ENCODE measurements around the gene CEP43.

Gene CEP43

DNA sequence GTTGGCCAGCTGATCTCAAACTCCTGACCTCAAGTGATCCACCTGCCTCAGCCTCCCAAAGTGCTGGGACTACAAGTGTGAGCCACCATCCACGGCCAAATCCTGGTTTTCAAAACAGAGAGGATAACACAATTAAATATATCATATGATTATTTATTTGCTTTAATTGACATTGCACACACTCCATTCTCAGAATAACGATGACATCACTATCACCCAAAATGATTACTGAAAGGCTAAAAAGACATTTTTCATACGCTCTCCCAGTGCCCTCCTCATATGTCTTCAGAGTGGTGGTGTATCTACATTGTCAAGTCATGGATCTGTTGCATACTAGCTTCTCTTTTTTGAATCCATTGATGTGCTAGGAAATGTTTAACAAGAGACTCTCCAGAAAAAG, 18.5 kb upstream of the CEP43 start:
- Mint-ChIP-seq H3K27me3 (ENCODE audit: low read depth) (no peaks in the 10 kb centered on the region), H3K4me1 (ENCODE audit: low read depth) (no peaks in the 10 kb centered on the region), H3K27ac (no peak overlapping the region), H3K36me3 (ENCODE audit: low read depth) (peaks cover 24% of the 10 kb centered on the region), H3K4me3 (no peak overlapping the region), H3K9me3 (no peaks in the 10 kb centered on the region)

DNA sequence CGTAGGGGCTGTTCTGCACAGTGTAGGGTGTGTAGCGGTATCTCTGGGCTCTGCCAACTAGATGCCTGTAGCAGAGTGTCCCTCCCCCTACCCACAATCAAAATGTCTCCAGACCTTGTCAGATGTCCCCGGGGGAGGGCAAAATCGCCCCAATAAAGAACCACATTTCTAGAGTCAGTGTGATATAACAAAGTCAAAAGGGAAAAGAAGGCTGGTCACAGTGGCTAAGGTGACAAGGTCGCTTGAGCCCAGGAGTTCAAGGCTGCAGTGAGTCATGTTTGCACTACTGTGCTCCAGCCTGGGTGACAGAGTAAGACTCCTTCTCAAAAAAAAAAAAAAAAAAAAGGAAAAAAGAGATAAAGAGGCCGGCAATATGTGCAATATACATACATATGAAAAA, 11.7 kb upstream of the CEP43 start:
- no peak overlapping the region for H3K4me3 Mint-ChIP-seq
- H3K27me3 Mint-ChIP-seq (ENCODE audit: low read depth), result no peaks in the 10 kb centered on the region
- peaks cover 24% of the 10 kb centered on the region for H3K4me1 Mint-ChIP-seq (ENCODE audit: low read depth)
- H3K27ac Mint-ChIP-seq, result no peak overlapping the region
- H3K36me3 Mint-ChIP-seq (ENCODE audit: low read depth), result peaks cover 19% of the 10 kb centered on the region
- no peaks in the 10 kb centered on the region for H3K9me3 Mint-ChIP-seq

DNA sequence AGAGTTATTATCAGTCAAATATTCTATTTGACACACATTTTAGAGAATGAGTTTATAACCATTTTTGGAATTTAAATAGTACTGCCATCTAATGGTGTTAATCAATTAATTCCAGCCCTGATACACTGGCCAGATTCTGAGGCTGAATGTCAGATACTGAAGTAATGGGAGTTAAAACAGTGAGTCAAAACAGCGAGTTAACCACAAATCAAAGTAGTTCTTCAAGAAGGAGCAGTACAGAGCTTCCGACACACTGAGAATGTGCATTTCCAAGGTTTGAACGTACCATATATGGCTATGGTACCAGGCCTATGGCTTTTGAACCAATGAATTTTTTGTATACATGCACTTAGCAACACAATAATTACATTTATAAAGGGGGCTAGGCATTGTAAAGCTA, 11.3 kb upstream of the CEP43 start:
- peaks cover 15% of the 10 kb centered on the region for H3K36me3 Mint-ChIP-seq (ENCODE audit: low read depth)
- no peak overlapping the region for H3K27ac Mint-ChIP-seq
- H3K27me3 Mint-ChIP-seq (ENCODE audit: low read depth), result no peaks in the 10 kb centered on the region
- H3K4me3 Mint-ChIP-seq, result no peak overlapping the region
- H3K4me1 Mint-ChIP-seq (ENCODE audit: low read depth), result peaks cover 24% of the 10 kb centered on the region
- H3K9me3 Mint-ChIP-seq, result no peaks in the 10 kb centered on the region

DNA sequence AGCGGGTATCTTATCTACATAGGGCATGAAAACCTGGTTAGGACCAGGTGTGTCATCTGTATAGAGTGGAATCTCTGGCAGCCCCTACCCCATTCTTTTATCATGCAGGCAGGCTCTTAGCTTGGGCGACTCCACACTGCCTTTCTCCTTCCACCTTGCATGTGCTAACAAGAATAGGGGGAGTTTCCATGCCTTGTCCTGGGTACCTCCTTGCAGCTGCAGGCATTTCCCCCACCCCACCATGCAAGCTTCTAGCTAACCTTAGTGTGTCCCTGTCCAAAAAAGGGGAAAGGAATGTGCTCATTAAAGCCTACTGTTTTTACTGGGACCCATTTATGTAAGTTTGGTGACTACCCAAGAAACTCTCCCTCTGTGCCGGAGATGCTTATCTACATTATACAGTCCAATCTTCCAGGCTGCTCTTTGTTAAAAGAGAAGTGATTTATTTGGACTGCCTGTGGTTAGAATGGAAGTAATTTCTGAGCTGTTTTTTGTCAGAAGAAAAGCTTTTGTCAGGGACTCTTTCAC, 10.5 kb upstream of the CEP43 start:
- H3K4me3 Mint-ChIP-seq, result no peak overlapping the region
- H3K9me3 Mint-ChIP-seq, result no peaks in the 10 kb centered on the region
- H3K4me1 Mint-ChIP-seq (ENCODE audit: low read depth), result peaks cover 28% of the 10 kb centered on the region
- H3K36me3 Mint-ChIP-seq (ENCODE audit: low read depth), result peaks cover 15% of the 10 kb centered on the region
- H3K27me3 Mint-ChIP-seq (ENCODE audit: low read depth), result no peaks in the 10 kb centered on the region
- no peak overlapping the region for H3K27ac Mint-ChIP-seq

GRCh38 chr6:166989427-166990032, 9.7 kb upstream of the CEP43 start:
- no peaks in the 10 kb centered on the region for H3K27me3 Mint-ChIP-seq (ENCODE audit: low read depth)
- H3K4me1 Mint-ChIP-seq (ENCODE audit: low read depth), result peaks cover 29% of the 10 kb centered on the region
- H3K27ac Mint-ChIP-seq, result no peak overlapping the region
- H3K4me3 Mint-ChIP-seq, result no peak overlapping the region
- H3K36me3 Mint-ChIP-seq (ENCODE audit: low read depth), result peaks cover 20% of the 10 kb centered on the region
- no peaks in the 10 kb centered on the region for H3K9me3 Mint-ChIP-seq

DNA sequence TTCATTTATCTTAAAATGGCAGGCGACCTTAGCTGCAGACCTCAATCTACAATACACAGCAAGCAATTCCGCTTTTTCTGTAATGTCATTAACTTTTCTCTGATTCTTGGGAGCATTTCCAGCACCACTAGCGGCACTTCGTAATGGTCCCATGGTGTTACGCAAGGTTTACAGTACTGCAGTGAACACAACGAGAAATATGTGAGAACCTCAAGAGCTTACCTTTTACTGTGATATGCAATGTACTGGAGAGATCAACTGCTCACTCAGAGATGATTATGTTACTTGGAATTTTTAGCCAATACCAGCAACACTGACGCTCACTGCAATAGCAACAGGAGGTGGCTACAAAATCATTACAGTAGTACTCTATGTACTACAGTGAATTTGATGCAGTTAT, 2.8 kb upstream of the CEP43 start:
- H3K27ac Mint-ChIP-seq, result no peak overlapping the region
- peaks cover 25% of the 10 kb centered on the region for H3K36me3 Mint-ChIP-seq (ENCODE audit: low read depth)
- no peaks in the 10 kb centered on the region for H3K27me3 Mint-ChIP-seq (ENCODE audit: low read depth)
- no peaks in the 10 kb centered on the region for H3K9me3 Mint-ChIP-seq
- peak overlapping the region; percentile 32 for H3K4me3 Mint-ChIP-seq
- H3K4me1 Mint-ChIP-seq (ENCODE audit: low read depth), result peaks cover 34% of the 10 kb centered on the region

DNA sequence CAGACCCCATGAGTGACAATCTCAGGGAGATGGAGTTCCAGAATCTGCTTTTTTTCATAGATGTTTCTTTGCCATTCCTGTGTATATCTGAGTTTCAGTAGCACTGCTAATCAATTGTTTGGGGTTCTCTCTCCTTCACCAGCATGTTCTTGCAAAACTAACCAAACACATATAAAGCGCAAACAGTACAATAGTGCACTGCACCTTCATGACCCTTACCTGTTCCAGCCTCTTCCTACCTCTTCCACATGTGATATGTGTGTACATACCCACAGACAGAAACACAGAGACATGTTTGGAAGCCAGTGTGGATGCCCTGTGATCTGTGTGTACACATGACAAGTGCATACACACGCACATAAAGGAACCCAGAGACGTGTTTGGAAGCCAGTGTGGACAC, 1.8 kb upstream of the CEP43 start:
- Mint-ChIP-seq H3K4me1 (ENCODE audit: low read depth) (peaks cover 36% of the 10 kb centered on the region), H3K36me3 (ENCODE audit: low read depth) (peaks cover 25% of the 10 kb centered on the region), H3K27ac (peak overlapping the region; percentile 24), H3K27me3 (ENCODE audit: low read depth) (no peaks in the 10 kb centered on the region), H3K9me3 (no peaks in the 10 kb centered on the region), H3K4me3 (peak overlapping the region; percentile 76)

GRCh38 chr6:166997768-166998255, 1.4 kb upstream of the CEP43 start:
- Mint-ChIP-seq H3K4me3 (peak overlapping the region; percentile 76), H3K4me1 (ENCODE audit: low read depth) (peaks cover 36% of the 10 kb centered on the region), H3K27ac (peak overlapping the region; percentile 24), H3K9me3 (no peaks in the 10 kb centered on the region), H3K27me3 (ENCODE audit: low read depth) (no peaks in the 10 kb centered on the region), H3K36me3 (ENCODE audit: low read depth) (peaks cover 25% of the 10 kb centered on the region)

GRCh38 chr6:166998256-166999144, 697 bp upstream of the CEP43 start:
- Mint-ChIP-seq H3K36me3 (ENCODE audit: low read depth) (peaks cover 23% of the 10 kb centered on the region), H3K9me3 (no peaks in the 10 kb centered on the region), H3K4me3 (peak overlapping the region; percentile 87), H3K4me1 (ENCODE audit: low read depth) (peaks cover 34% of the 10 kb centered on the region), H3K27me3 (ENCODE audit: low read depth) (no peaks in the 10 kb centered on the region), H3K27ac (peak overlapping the region; percentile 17)

DNA sequence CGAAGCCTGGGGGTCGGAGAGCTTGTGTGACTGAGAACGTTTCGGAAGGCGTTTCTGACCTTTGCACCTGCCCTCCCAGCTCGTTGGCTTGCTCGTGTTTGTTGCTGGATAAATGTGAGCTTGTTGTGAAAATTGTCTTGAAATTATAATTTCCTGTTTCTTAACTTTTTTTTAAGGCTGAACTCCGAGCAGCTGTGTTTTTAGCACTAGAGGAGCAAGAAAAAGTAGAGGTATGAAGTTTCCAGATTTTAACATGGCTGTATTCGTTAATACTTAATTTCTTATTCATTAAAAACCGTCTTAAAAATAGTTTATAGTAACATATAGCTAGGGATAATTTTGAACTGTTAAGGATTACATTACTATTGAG, 672 bp downstream of the CEP43 start:
- peaks cover 15% of the 10 kb centered on the region for H3K36me3 Mint-ChIP-seq (ENCODE audit: low read depth)
- peaks cover 29% of the 10 kb centered on the region for H3K4me1 Mint-ChIP-seq (ENCODE audit: low read depth)
- no peaks in the 10 kb centered on the region for H3K27me3 Mint-ChIP-seq (ENCODE audit: low read depth)
- peak overlapping the region; percentile 85 for H3K4me3 Mint-ChIP-seq
- H3K9me3 Mint-ChIP-seq, result no peaks in the 10 kb centered on the region
- H3K27ac Mint-ChIP-seq, result peak overlapping the region; percentile 64

- H3K9me3 Mint-ChIP-seq, result no peaks in the 10 kb centered on the region
- H3K27me3 Mint-ChIP-seq (ENCODE audit: low read depth), result no peaks in the 10 kb centered on the region
- H3K27ac Mint-ChIP-seq, result peak overlapping the region; percentile 46
- peaks cover 19% of the 10 kb centered on the region for H3K36me3 Mint-ChIP-seq (ENCODE audit: low read depth)
- H3K4me3 Mint-ChIP-seq, result peak overlapping the region; percentile 85
- H3K4me1 Mint-ChIP-seq (ENCODE audit: low read depth), result peaks cover 32% of the 10 kb centered on the region
Observed at GRCh38 chr6:167000759-167001158, 1.6 kb downstream of the CEP43 start.

DNA sequence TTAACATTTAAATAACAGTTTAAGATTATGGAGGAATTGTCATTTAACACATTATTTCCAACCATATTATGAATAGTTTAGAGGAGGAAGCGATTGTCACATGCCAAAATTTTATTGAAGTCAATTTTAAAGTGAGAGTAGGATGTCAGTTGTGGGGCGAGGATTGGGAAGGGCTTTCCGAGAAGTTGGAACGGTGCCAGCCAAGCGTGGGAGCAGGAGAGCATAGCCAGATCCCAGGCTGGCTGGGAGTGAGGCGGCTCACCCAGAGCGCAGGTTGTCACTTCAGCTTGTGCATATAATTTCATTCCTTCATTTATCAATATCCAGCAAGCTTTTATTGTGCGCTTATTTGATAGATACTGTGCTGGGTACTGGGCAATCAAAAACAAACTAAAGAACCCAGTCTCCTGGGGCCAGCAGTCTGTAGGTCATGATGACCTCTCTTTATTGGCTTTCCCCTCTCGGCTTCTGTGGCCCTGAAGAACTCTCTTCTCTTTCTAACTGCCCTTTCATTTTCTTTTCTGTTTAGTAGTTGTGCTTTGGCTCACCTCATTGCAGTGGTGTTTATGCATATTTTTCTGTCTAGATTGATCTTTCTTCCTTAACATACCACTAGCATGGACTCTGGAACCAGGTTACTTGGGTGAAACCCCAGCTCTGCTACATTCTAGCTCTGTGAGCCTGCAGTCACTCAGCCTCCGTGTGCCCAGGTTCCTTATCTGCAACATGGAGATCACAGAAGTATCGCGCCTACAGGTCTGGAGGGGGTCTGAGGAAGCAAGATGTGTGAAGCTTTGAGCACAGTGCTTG, 6.4 kb downstream of the CEP43 start:
- Mint-ChIP-seq H3K9me3 (no peaks in the 10 kb centered on the region), H3K27me3 (ENCODE audit: low read depth) (no peaks in the 10 kb centered on the region), H3K4me3 (no peak overlapping the region), H3K36me3 (ENCODE audit: low read depth) (peaks cover 34% of the 10 kb centered on the region), H3K27ac (no peak overlapping the region), H3K4me1 (ENCODE audit: low read depth) (peaks cover 17% of the 10 kb centered on the region)

GRCh38 chr6:167007985-167008384, 8.8 kb downstream of the CEP43 start:
- Mint-ChIP-seq H3K4me3 (no peak overlapping the region), H3K36me3 (ENCODE audit: low read depth) (peaks cover 41% of the 10 kb centered on the region), H3K9me3 (no peaks in the 10 kb centered on the region), H3K27me3 (ENCODE audit: low read depth) (no peaks in the 10 kb centered on the region), H3K4me1 (ENCODE audit: low read depth) (peaks cover 4% of the 10 kb centered on the region), H3K27ac (no peak overlapping the region)

DNA sequence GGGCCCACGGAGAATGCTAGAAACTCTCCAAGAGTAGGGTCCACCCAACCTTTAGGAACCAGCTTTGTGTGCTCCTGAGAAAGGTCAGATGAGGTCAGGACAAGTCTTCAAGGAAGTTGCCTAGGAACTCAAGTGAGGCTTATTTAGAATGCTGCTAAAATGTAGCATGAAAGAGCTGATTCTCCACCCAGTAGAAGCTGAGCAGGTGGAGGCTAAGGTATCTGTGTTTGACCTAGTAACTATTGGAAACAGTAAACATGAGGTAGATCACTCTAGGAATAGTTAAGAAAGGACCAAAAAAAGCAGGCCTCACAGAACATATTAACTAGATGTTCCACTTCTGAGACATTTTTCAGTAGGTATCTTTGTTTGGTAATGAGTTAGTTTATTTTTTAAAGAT, 13.9 kb downstream of the CEP43 start:
- H3K4me1 Mint-ChIP-seq (ENCODE audit: low read depth), result peaks cover 1% of the 10 kb centered on the region
- H3K36me3 Mint-ChIP-seq (ENCODE audit: low read depth), result peaks cover 35% of the 10 kb centered on the region
- no peaks in the 10 kb centered on the region for H3K9me3 Mint-ChIP-seq
- no peak overlapping the region for H3K27ac Mint-ChIP-seq
- H3K27me3 Mint-ChIP-seq (ENCODE audit: low read depth), result no peaks in the 10 kb centered on the region
- H3K4me3 Mint-ChIP-seq, result no peak overlapping the region
